Activated gamma-delta T cell (primary cell): ENCODE data around the gene SPOPL.

Experiments used
- DNase-seq: peaks from one replicate; lab custom pipeline; 2025; lab: John Stamatoyannopoulos, UW

Gene SPOPL

GRCh38 chr2:138494265-138494966 lies 7.2 kb upstream of the SPOPL start:
- no peak for DNase-seq

- no peak for DNase-seq
These were observed 6.2 kb upstream of the SPOPL start for GRCh38 chr2:138495384-138495783.

- no peak for DNase-seq
These were observed 5.4 kb upstream of the SPOPL start for GRCh38 chr2:138496096-138496651.

- DNase-seq: no peak
These were observed 4.3 kb upstream of the SPOPL start for GRCh38 chr2:138497294-138497693.

- DNase-seq: no peak
These were observed 1.9 kb upstream of the SPOPL start for GRCh38 chr2:138499684-138500083.

GRCh38 chr2:138500592-138501424 lies 762 bp upstream of the SPOPL start:
- DNase-seq: no peak

- no peak for DNase-seq
These were observed 901 bp downstream of the SPOPL start for GRCh38 chr2:138502255-138503086.

- DNase-seq: no peak
These were observed 1.5 kb downstream of the SPOPL start for GRCh38 chr2:138503087-138503442.

- no peak for DNase-seq
These were observed 2.1 kb downstream of the SPOPL start for GRCh38 chr2:138503652-138504051.

GRCh38 chr2:138504092-138504491 lies 2.5 kb downstream of the SPOPL start:
- no peak for DNase-seq

GRCh38 chr2:138504546-138505235 lies 3.1 kb downstream of the SPOPL start:
- no peak for DNase-seq

GRCh38 chr2:138507267-138507666 lies 5.7 kb downstream of the SPOPL start:
- no peak for DNase-seq

GRCh38 chr2:138510319-138510718 lies 8.7 kb downstream of the SPOPL start:
- DNase-seq: no peak

GRCh38 chr2:138512672-138513071 lies 11.1 kb downstream of the SPOPL start:
- DNase-seq: no peak

- DNase-seq: no peak
These were observed 12.6 kb downstream of the SPOPL start for GRCh38 chr2:138514173-138514572.

- no peak for DNase-seq
These were observed 13.5 kb downstream of the SPOPL start for GRCh38 chr2:138515092-138515491.

GRCh38 chr2:138516030-138516704 lies 14.6 kb downstream of the SPOPL start:
- DNase-seq: no peak

- no peak for DNase-seq
These were observed 17.3 kb downstream of the SPOPL start for GRCh38 chr2:138518860-138519259.

GRCh38 chr2:138521821-138522220 lies 20.3 kb downstream of the SPOPL start:
- no peak for DNase-seq

- DNase-seq: no peak
These were observed 21.0 kb downstream of the SPOPL start for GRCh38 chr2:138522556-138522955.
